ENCODE data around the gene LPP.

DNA sequence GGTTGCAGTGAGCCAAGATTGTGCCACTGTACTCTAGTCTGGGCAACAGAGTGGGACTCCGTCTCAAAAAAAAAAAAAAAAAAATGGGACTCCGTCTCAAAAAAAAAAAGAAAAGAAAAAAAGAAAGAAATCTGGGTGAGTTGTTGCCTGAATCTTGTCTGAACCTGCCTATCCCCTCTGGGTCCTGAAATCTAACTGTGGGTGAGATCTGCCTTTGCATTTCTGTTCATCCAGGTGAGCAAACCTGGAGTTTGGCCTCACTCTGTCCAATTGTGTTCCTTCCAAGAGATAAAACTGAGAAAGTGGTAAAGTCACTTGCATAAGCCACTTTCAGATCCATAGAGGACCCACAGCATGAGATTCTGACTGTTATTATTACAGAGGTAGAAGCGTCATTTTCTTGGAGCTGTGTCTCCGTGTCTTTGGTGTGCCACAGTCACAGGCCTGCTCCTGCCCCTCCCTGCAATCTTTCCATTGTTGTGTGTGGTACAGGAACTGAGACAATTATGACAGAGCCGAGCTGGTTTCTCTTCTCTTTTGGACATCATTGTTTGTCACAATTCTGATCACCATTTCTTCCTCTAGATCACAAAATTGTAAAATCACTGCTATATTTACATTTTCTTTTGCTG, 235.9 kb downstream of the LPP start:
- TF ChIP-seq EHMT2 (IDR thresholded peaks at IDR 0.05; ENCODE audit: borderline replicate concordance, low read depth, low read length), result no peak
- TF ChIP-seq, protein P1, sequence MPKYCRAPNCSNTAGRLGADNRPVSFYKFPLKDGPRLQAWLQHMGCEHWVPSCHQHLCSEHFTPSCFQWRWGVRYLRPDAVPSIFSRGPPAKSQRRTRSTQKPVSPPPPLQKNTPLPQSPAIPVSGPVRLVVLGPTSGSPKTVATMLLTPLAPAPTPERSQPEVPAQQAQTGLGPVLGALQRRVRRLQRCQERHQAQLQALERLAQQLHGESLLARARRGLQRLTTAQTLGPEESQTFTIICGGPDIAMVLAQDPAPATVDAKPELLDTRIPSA (CRISPR knock-in tag; IDR thresholded peaks at IDR 0.05; ENCODE audit: borderline replicate concordance), result no peak
- TF ChIP-seq ZBTB7A (CRISPR knock-in tag; IDR thresholded peaks at IDR 0.05), result no peak
- no peak for TF ChIP-seq ZFP1 (CRISPR knock-in tag; IDR thresholded peaks at IDR 0.05)
- no peak for TF ChIP-seq NR3C1 (CRISPR knock-in tag; IDR thresholded peaks at IDR 0.05)
